IMR-90 (cell line): Measurements from ENCODE around the gene C10orf67.

ENCODE experiments used
- BHLHE40 ChIP-seq: fragments of 150-350 bp; IDR thresholded peaks from 2 replicates; pipeline ENCODE4 v1.6.1; 2016; ENCODE audit warnings: mild to moderate bottlenecking, low read depth, low read length
- CTCF ChIP-seq: conservative IDR thresholded peaks from 2 replicates; pipeline ENCODE4 v1.5.1; 2012; ENCODE audit warnings: mild to moderate bottlenecking, low read depth, low read length, improper control_type of control experiment
- FOS ChIP-seq: fragments of 150-350 bp; IDR thresholded peaks from 2 replicates; pipeline ENCODE4 v1.6.1; 2016; ENCODE audit warnings: low read depth, low read length
- MAFK ChIP-seq: IDR thresholded peaks from 2 replicates; pipeline ENCODE4 v1.6.1; 2012; ENCODE audit warnings: low read depth, low read length, improper control_type of control experiment
- MXI1 ChIP-seq: IDR thresholded peaks from 2 replicates; pipeline ENCODE4 v1.6.1; 2012; ENCODE audit warnings: low read depth, mild to moderate bottlenecking, low read length, moderate library complexity, borderline replicate concordance
- POLR2A ChIP-seq: IDR thresholded peaks from 2 replicates; pipeline ENCODE4 v1.6.1; 2012; ENCODE audit warnings: mild to moderate bottlenecking, low read depth, low read length
- RAD21 ChIP-seq: IDR thresholded peaks from 2 replicates; pipeline ENCODE4 v1.6.1; 2012; ENCODE audit warnings: low read length, improper control_type of control experiment
- RCOR1 ChIP-seq: IDR thresholded peaks from 2 replicates; pipeline ENCODE4 v1.6.1; 2012; ENCODE audit warnings: mild to moderate bottlenecking, low read length, improper control_type of control experiment; ENCODE audit not compliant: insufficient replicate concordance
- RFX5 ChIP-seq: IDR thresholded peaks from 2 replicates; pipeline ENCODE4 v1.8.0; 2012; ENCODE audit warnings: low read depth, mild to moderate bottlenecking, low read length, moderate library complexity
- SMC3 ChIP-seq: fragments of 150-350 bp; IDR thresholded peaks from 2 replicates; pipeline ENCODE4 v1.6.1; 2016; ENCODE audit warnings: low read depth, mild to moderate bottlenecking, antibody characterized with exemption, low read length, moderate library complexity

- no peak for TF ChIP-seq POLR2A
- no peak for TF ChIP-seq CTCF
- no peak for TF ChIP-seq BHLHE40
- TF ChIP-seq RFX5: no peak
- TF ChIP-seq SMC3: no peak
- no peak for TF ChIP-seq MAFK
- no peak for TF ChIP-seq RAD21
- TF ChIP-seq RCOR1: no peak
- TF ChIP-seq MXI1: no peak
- TF ChIP-seq FOS: no peak
Measured at GRCh38 chr10:23379686-23380085, 35.1 kb upstream of the C10orf67 start.
